HepG2 (cell line): ENCODE measurements around the gene DBNDD2. TPM values are rescaled to one million over a fixed set of nuclear protein-coding genes. Genes with fewer than 3 reads are reported as not detected.

Experiments used
- DMTF1 ChIP-seq: sonication (generic); formaldehyde crosslinking; IDR thresholded peaks from 2 replicates; pipeline ENCODE4 v1.4.0; 2020; ENCODE audit warnings: mild to moderate bottlenecking, missing genetic modification reagents
- FOXP4 ChIP-seq: sonication (generic); formaldehyde crosslinking; IDR thresholded peaks from 2 replicates; pipeline ENCODE4 v1.4.0; 2020; ENCODE audit warnings: missing genetic modification reagents
- KDM4B ChIP-seq: sonication (generic); formaldehyde crosslinking; IDR thresholded peaks from 2 replicates; pipeline ENCODE4 v1.4.0; 2020; ENCODE audit warnings: missing genetic modification reagents
- MXD4 ChIP-seq: IDR thresholded peaks from 2 replicates; pipeline ENCODE4 v1.6.1; 2016; ENCODE audit warnings: mild to moderate bottlenecking, missing biosample characterization, missing genetic modification reagents
- MXI1 ChIP-seq: IDR thresholded peaks from 3 replicates; pipeline ENCODE4 v1.6.1; 2012; ENCODE audit warnings: low read depth, low read length, inconsistent platforms, borderline replicate concordance
- NONO ChIP-seq, 2 experiments: fragments of 450-650 bp in 1 of 2; sonication (generic) in 1 of 2; formaldehyde crosslinking in 1 of 2; IDR thresholded peaks in 1 of 2; conservative IDR thresholded peaks in 1 of 2; 2 replicates each; pipeline versions ENCODE4 v1.6.1 to v1.8.0; 2017 to 2022; ENCODE audit warnings: mild to moderate bottlenecking in 1 of 2, missing genetic modification reagents in 1 of 2, moderate library complexity in 1 of 2
- PREB ChIP-seq: sonication (generic); formaldehyde crosslinking; IDR thresholded peaks from 2 replicates; pipeline ENCODE4 v1.4.0; 2020; ENCODE audit warnings: missing genetic modification reagents
- TAF1 ChIP-seq: sonication (generic); formaldehyde crosslinking; IDR thresholded peaks from 2 replicates; pipeline ENCODE4 v1.4.0; 2020; ENCODE audit warnings: missing genetic modification reagents
- TERF1 ChIP-seq: sonication (generic); formaldehyde crosslinking; IDR thresholded peaks from 2 replicates; pipeline ENCODE4 v1.8.0; 2022; ENCODE audit warnings: mild to moderate bottlenecking, missing genetic modification reagents, moderate library complexity
- THRA ChIP-seq: sonication (generic); formaldehyde crosslinking; IDR thresholded peaks from 2 replicates; pipeline ENCODE4 v1.4.0; 2020; ENCODE audit warnings: missing genetic modification reagents, borderline replicate concordance
- U2AF1 ChIP-seq: fragments of 200-400 bp; formaldehyde crosslinking; optimal IDR thresholded peaks from 2 replicates; pipeline ENCODE3; 2017; ENCODE audit warnings: mild to moderate bottlenecking, low read depth, low read length
- ZFP41 ChIP-seq: sonication (generic); formaldehyde crosslinking; IDR thresholded peaks from 2 replicates; pipeline ENCODE4 v1.4.0; 2020; ENCODE audit warnings: mild to moderate bottlenecking, missing genetic modification reagents, borderline replicate concordance
- ZNF296 ChIP-seq: sonication (generic); formaldehyde crosslinking; conservative IDR thresholded peaks from 2 replicates; pipeline ENCODE4 v1.5.0; 2020; ENCODE audit warnings: mild to moderate bottlenecking, missing genetic modification reagents
- ZNF639 ChIP-seq: conservative IDR thresholded peaks from 2 replicates; pipeline ENCODE4 v1.6.1; 2018; ENCODE audit warnings: missing genetic modification reagents
- ZSCAN21 ChIP-seq: sonication (generic); formaldehyde crosslinking; IDR thresholded peaks from 2 replicates; pipeline ENCODE4 v1.8.0; 2022; ENCODE audit warnings: mild to moderate bottlenecking, missing genetic modification reagents, moderate library complexity, borderline replicate concordance
- ZSCAN25 ChIP-seq: sonication (generic); formaldehyde crosslinking; IDR thresholded peaks from 2 replicates; pipeline ENCODE4 v1.8.0; 2022; ENCODE audit warnings: mild to moderate bottlenecking, missing genetic modification reagents
- polyA plus RNA-seq, 8 experiments: library from polyadenylated mRNA; depleted of rRNA in 3 of 8; stranded (reverse) in 7 of 8; unstranded in 1 of 8; fragments of >200 nt; fragmentation: Illumina TruSeq in 4 of 8; extraction: Trizol in 4 of 8; gene quantifications; 2 replicates each; pipeline versions ENCODE4 v1.2.1 to v1.2.3, GENCODE V29; 2011 to 2016; ENCODE audit warnings: low read depth in 4 of 8, missing spikeins in 1 of 8, mixed read lengths in 1 of 8; ENCODE audit not compliant: insufficient read depth in 1 of 8
- total RNA-seq, 5 experiments: library from RNA; depleted of rRNA; stranded (reverse); fragments of >200 nt; fragmentation: Illumina TruSeq; extraction: Trizol; gene quantifications; 2 replicates each; pipeline ENCODE4 v1.2.3, GENCODE V29; 2016; ENCODE audit warnings: low read depth in 1 of 5
- TF ChIP-seq, protein P1 (sequence below): sonication (generic); formaldehyde crosslinking; IDR thresholded peaks from 2 replicates; pipeline ENCODE4 v1.8.0; 2022; ENCODE audit warnings: missing genetic modification reagents, mild to moderate bottlenecking, inconsistent platforms, borderline replicate concordance

Gene DBNDD2
- total and polyA plus RNA-seq, 2 of the 13 experiments (the other 11 are each of a cell fraction or from before 2014, with no cell fraction given), result 16.7 to 47.6 TPM

DNA sequence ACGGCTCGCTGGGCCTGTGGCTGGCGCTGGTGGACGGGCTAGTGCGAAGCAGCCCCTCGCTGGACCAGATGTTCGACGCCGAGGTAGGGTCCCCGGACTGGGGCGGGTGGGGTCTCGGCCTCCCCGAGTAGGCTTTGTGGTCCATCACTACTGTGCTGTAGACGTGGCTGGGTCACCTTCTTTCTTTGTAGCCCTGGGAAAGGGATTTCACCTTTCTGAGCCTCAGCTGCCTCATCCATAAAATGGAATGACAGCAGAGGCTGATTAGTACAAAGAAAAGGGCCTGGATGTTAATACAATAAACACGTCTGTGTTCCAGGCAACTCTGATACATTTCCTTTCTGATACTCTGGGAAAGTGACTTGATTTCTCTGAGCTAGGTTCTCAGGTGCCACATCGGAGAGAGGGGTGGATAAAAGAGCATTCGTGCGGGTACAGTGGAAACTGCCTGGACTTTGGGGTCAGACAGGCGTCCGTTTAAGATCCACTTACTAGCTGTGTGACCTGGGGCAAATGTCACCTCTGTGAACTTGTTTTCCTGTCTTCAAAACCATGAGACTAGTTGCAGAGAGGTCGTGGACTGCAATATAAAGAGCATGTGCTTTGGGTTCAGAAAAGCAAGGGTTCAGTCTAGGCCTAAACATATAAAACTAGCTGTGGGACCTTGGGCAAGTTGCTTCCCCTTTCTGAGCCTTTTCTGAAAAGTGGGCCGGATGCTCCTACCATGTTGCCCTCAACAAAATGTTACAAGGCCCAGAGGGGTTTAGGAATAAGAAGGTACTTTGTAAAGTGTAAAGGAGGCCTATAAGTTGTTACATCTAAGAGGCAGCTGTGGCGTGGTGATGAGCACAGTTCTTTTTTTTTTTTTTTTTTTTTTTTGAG is 44.2 kb upstream of the DBNDD2 start (continued):
- TF ChIP-seq ZSCAN21 (CRISPR knock-in tag) (no peak; the same call in 1 of the 2 replicates), U2AF1 (no peak), ZNF639 (no peak), DMTF1 (CRISPR knock-in tag) (no peak), ZNF296 (CRISPR knock-in tag) (no peak), THRA (CRISPR knock-in tag) (no peak), TERF1 (CRISPR knock-in tag) (no peak), ZSCAN25 (CRISPR knock-in tag) (no peak), MXI1 (no peak), TAF1 (CRISPR knock-in tag) (no peak), ZFP41 (no peak), MXD4 (CRISPR knock-in tag) (no peak), KDM4B (CRISPR knock-in tag) (no peak), PREB (no peak), NONO (IDR thresholded peaks at IDR 0.05) (no peak), NONO (CRISPR knock-in tag; conservative IDR thresholded peaks at IDR 0.05) (no peak), FOXP4 (CRISPR knock-in tag) (no peak)
- TF ChIP-seq, protein P1, sequence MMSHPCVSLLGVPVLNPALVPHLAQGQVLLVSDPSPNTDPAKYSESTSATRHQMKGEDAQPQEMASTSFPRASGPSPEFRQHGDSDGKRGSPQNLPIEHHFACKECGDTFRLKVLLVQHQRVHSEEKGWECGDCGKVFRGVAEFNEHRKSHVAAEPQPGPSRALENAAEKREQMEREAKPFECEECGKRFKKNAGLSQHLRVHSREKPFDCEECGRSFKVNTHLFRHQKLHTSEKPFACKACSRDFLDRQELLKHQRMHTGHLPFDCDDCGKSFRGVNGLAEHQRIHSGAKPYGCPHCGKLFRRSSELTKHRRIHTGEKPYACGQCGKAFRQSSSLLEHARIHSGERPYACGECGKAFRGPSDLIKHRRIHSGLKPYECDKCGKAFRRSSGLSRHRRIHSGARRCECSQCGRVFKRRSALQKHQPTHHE (CRISPR knock-in tag), result no peak
